ENCODE results near the gene TRAPPC2B.

Gene TRAPPC2B

GRCh38 chr19:57362997-57363687 is at the start of gene TRAPPC2B, which contains the start of gene ZNF547:
Gene TRAPPC2B, plus strand, starts transcription at chr19:57363551. Its CDS starts 1,283 bp downstream, at chr19:57364834.
Gene ZNF547, plus strand, starts transcription at chr19:57363551. Its CDS starts 5,005 bp downstream, at chr19:57368556.
- Histone ChIP-seq H3K27ac (ENCODE audit: low read depth, low read length) (peak within 1 kb of the TSS; percentile 79), H3K79me2 (ENCODE audit: control insufficient read depth, insufficient read depth, low read length, unreplicated experiment) (peaks cover 9% of the 10 kb centered on the region), H3K36me3 (ENCODE audit: insufficient read depth, low read length) (peaks cover 5% of the 10 kb centered on the region; the same call in 1 of the 2 replicates), H2AFZ (ENCODE audit: low read length, unreplicated experiment) (peak within 1 kb of the TSS; percentile 75), H3K4me3 (ENCODE audit: low read depth, low read length) (peak within 1 kb of the TSS; percentile 89), H3K27me3 (ENCODE audit: insufficient read depth, low read length) (no peaks in the 10 kb centered on the region), H3K4me1 (ENCODE audit: control insufficient read depth, insufficient read depth, low read length, unreplicated experiment) (peaks cover 4% of the 10 kb centered on the region)

GRCh38 chr19:57314146-57314545 is 49.2 kb upstream of the TRAPPC2B start:
- Histone ChIP-seq H3K4me3 (ENCODE audit: low read depth, low read length) (no peak overlapping the region), H3K4me1 (ENCODE audit: control insufficient read depth, insufficient read depth, low read length, unreplicated experiment) (no peaks in the 10 kb centered on the region), H3K79me2 (ENCODE audit: control insufficient read depth, insufficient read depth, low read length, unreplicated experiment) (no peaks in the 10 kb centered on the region), H3K27ac (ENCODE audit: low read depth, low read length) (no peak overlapping the region), H3K36me3 (ENCODE audit: insufficient read depth, low read length) (no peaks in the 10 kb centered on the region), H3K27me3 (ENCODE audit: insufficient read depth, low read length) (peaks cover 21% of the 10 kb centered on the region), H2AFZ (ENCODE audit: low read length, unreplicated experiment) (no peak overlapping the region)

GRCh38 chr19:57317503-57317902 is 45.8 kb upstream of the TRAPPC2B start:
- Histone ChIP-seq H3K27ac (ENCODE audit: low read depth, low read length) (no peak overlapping the region), H2AFZ (ENCODE audit: low read length, unreplicated experiment) (no peak overlapping the region), H3K27me3 (ENCODE audit: insufficient read depth, low read length) (peaks cover 21% of the 10 kb centered on the region), H3K4me3 (ENCODE audit: low read depth, low read length) (peak overlapping the region; percentile 63), H3K4me1 (ENCODE audit: control insufficient read depth, insufficient read depth, low read length, unreplicated experiment) (peaks cover 12% of the 10 kb centered on the region), H3K36me3 (ENCODE audit: insufficient read depth, low read length) (no peaks in the 10 kb centered on the region), H3K79me2 (ENCODE audit: control insufficient read depth, insufficient read depth, low read length, unreplicated experiment) (peaks cover 17% of the 10 kb centered on the region)

- Histone ChIP-seq H3K27ac (ENCODE audit: low read depth, low read length) (peak overlapping the region; percentile 21; the same call in 1 of the 2 replicates), H3K4me1 (ENCODE audit: control insufficient read depth, insufficient read depth, low read length, unreplicated experiment) (peaks cover 12% of the 10 kb centered on the region), H3K36me3 (ENCODE audit: insufficient read depth, low read length) (no peaks in the 10 kb centered on the region; the same call in 1 of the 2 replicates), H3K79me2 (ENCODE audit: control insufficient read depth, insufficient read depth, low read length, unreplicated experiment) (peaks cover 24% of the 10 kb centered on the region), H3K4me3 (ENCODE audit: low read depth, low read length) (peak overlapping the region; percentile 94), H2AFZ (ENCODE audit: low read length, unreplicated experiment) (peak overlapping the region; percentile 83), H3K27me3 (ENCODE audit: insufficient read depth, low read length) (peaks cover 19% of the 10 kb centered on the region)
These were observed 43.5 kb upstream of the TRAPPC2B start for GRCh38 chr19:57319869-57320179.

DNA sequence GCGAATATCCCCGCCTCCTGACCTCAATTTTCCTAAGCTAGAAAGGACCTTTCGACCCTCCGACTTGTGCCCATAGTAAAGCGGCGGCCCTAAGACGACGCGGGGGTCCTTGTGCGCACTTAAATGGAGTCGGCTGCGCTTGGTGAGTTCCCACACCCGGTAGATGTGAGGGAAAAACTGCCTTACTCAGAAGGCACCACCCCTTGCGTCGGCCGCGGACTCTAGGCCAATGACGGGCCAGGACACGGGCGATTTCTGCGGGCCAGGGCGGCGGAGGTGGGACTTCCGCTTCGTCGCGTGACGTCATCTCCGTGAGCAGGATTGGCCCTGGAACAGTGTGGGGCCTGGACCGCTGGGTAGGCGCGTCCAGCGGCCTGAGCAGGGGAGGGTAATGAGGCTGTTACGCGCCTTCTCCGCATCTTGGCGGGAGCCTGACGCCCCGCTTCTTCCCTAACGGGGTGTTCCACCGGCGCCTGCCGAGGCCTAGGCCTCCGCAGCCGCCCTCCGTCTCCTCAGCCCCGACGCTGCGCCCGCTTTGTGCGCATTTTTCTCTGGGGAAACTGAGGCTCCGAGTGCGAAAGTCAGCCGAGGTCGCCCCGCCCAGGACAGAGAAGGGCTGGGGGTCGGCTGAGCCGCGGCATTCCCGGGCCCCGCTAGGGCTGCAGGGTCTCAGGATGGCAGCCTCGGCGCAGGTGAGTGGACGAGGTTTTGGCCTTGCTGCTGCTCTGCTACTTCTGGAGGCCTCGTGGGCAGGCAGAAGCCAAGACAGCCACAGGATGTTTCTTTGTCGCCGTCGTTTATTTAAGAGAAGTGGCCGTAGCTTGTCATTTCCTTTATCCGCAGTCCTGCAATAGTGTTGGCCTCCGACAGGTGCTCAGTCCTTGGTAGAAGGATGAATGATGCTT is 42.9 kb upstream of the TRAPPC2B start, which contains the start of gene ZNF543:
Gene ZNF543 (plus strand): TSS at position 293 of the 905 bp plus-strand sequence. CDS start 382 bp downstream, at position 675.
- Histone ChIP-seq H3K79me2 (ENCODE audit: control insufficient read depth, insufficient read depth, low read length, unreplicated experiment) (peaks cover 24% of the 10 kb centered on the region), H3K4me3 (ENCODE audit: low read depth, low read length) (peak within 1 kb of the TSS; percentile 94), H3K36me3 (ENCODE audit: insufficient read depth, low read length) (no peaks in the 10 kb centered on the region; the same call in 1 of the 2 replicates), H3K27ac (ENCODE audit: low read depth, low read length) (peak within 1 kb of the TSS; percentile 49; the same call in 1 of the 2 replicates), H2AFZ (ENCODE audit: low read length, unreplicated experiment) (peak within 1 kb of the TSS; percentile 83), H3K27me3 (ENCODE audit: insufficient read depth, low read length) (peaks cover 13% of the 10 kb centered on the region), H3K4me1 (ENCODE audit: control insufficient read depth, insufficient read depth, low read length, unreplicated experiment) (peaks cover 12% of the 10 kb centered on the region)

- peaks cover 24% of the 10 kb centered on the region for H3K79me2 ChIP-seq (ENCODE audit: control insufficient read depth, insufficient read depth, low read length, unreplicated experiment)
- H3K27ac ChIP-seq (ENCODE audit: low read depth, low read length): no peak overlapping the region
- peak overlapping the region; percentile 94 for H3K4me3 ChIP-seq (ENCODE audit: low read depth, low read length)
- no peaks in the 10 kb centered on the region; the same call in 1 of the 2 replicates for H3K36me3 ChIP-seq (ENCODE audit: insufficient read depth, low read length)
- no peak overlapping the region for H2AFZ ChIP-seq (ENCODE audit: low read length, unreplicated experiment)
- H3K4me1 ChIP-seq (ENCODE audit: control insufficient read depth, insufficient read depth, low read length, unreplicated experiment): peaks cover 12% of the 10 kb centered on the region
- peaks cover 6% of the 10 kb centered on the region for H3K27me3 ChIP-seq (ENCODE audit: insufficient read depth, low read length)
These were observed 42.2 kb upstream of the TRAPPC2B start for GRCh38 chr19:57321116-57321515.

GRCh38 chr19:57321751-57322150 is 41.6 kb upstream of the TRAPPC2B start:
- no peaks in the 10 kb centered on the region; the same call in 1 of the 2 replicates for H3K36me3 ChIP-seq (ENCODE audit: insufficient read depth, low read length)
- peak overlapping the region; percentile 94 for H3K4me3 ChIP-seq (ENCODE audit: low read depth, low read length)
- H3K79me2 ChIP-seq (ENCODE audit: control insufficient read depth, insufficient read depth, low read length, unreplicated experiment): peaks cover 24% of the 10 kb centered on the region

DNA sequence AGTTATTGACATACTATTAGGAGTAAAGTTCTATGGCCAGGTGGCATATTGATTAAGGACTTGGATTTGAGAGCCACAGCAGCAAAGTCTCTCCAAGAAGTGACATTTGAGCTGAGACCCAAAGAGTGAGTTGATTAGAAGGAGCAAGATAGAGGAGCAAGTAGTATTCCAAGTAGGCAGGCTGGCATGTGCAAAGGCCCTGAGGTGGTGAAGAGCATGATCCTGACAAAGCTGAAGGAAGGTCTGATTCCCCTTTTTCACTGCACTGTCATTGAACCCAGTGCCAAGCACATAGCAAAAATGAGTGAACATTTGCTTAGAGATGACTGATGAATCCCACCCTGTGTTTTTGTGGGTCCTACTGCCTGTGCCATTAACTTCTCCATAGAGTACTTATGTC is 38.4 kb upstream of the TRAPPC2B start:
- Histone ChIP-seq H2AFZ (ENCODE audit: low read length, unreplicated experiment) (no peak overlapping the region), H3K27ac (ENCODE audit: low read depth, low read length) (no peak overlapping the region), H3K4me1 (ENCODE audit: control insufficient read depth, insufficient read depth, low read length, unreplicated experiment) (peaks cover 12% of the 10 kb centered on the region), H3K36me3 (ENCODE audit: insufficient read depth, low read length) (peaks cover 13% of the 10 kb centered on the region), H3K79me2 (ENCODE audit: control insufficient read depth, insufficient read depth, low read length, unreplicated experiment) (peaks cover 24% of the 10 kb centered on the region), H3K27me3 (ENCODE audit: insufficient read depth, low read length) (no peaks in the 10 kb centered on the region), H3K4me3 (ENCODE audit: low read depth, low read length) (no peak overlapping the region)

More at GRCh38 chr19:57321751-57322150, 41.6 kb upstream of the TRAPPC2B start:
- peaks cover 12% of the 10 kb centered on the region for H3K4me1 ChIP-seq (ENCODE audit: control insufficient read depth, insufficient read depth, low read length, unreplicated experiment)
- H2AFZ ChIP-seq (ENCODE audit: low read length, unreplicated experiment): no peak overlapping the region
- H3K27me3 ChIP-seq (ENCODE audit: insufficient read depth, low read length): no peaks in the 10 kb centered on the region; the same call in 1 of the 2 replicates
- no peak overlapping the region for H3K27ac ChIP-seq (ENCODE audit: low read depth, low read length)

GRCh38 chr19:57327993-57328392 is 35.4 kb upstream of the TRAPPC2B start:
- Histone ChIP-seq H3K27ac (ENCODE audit: low read depth, low read length) (no peak overlapping the region), H3K4me1 (ENCODE audit: control insufficient read depth, insufficient read depth, low read length, unreplicated experiment) (no peaks in the 10 kb centered on the region), H3K36me3 (ENCODE audit: insufficient read depth, low read length) (peaks cover 13% of the 10 kb centered on the region), H3K79me2 (ENCODE audit: control insufficient read depth, insufficient read depth, low read length, unreplicated experiment) (peaks cover 3% of the 10 kb centered on the region), H2AFZ (ENCODE audit: low read length, unreplicated experiment) (no peak overlapping the region), H3K4me3 (ENCODE audit: low read depth, low read length) (no peak overlapping the region), H3K27me3 (ENCODE audit: insufficient read depth, low read length) (no peaks in the 10 kb centered on the region)

GRCh38 chr19:57334191-57334590 is 29.2 kb upstream of the TRAPPC2B start:
- no peak overlapping the region for H2AFZ ChIP-seq (ENCODE audit: low read length, unreplicated experiment)
- H3K4me3 ChIP-seq (ENCODE audit: low read depth, low read length): no peak overlapping the region
- no peak overlapping the region for H3K27ac ChIP-seq (ENCODE audit: low read depth, low read length)
- H3K36me3 ChIP-seq (ENCODE audit: insufficient read depth, low read length): peaks cover under 1% of the 10 kb centered on the region; the same call in 1 of the 2 replicates
- no peaks in the 10 kb centered on the region for H3K27me3 ChIP-seq (ENCODE audit: insufficient read depth, low read length)
- H3K4me1 ChIP-seq (ENCODE audit: control insufficient read depth, insufficient read depth, low read length, unreplicated experiment): no peaks in the 10 kb centered on the region
- no peaks in the 10 kb centered on the region for H3K79me2 ChIP-seq (ENCODE audit: control insufficient read depth, insufficient read depth, low read length, unreplicated experiment)
